T47D (cell line): Measurements from ENCODE around the gene MAOB.
"Not testable (repeated sequence)": the region's sequence is repeated elsewhere in the genome, so short reads cannot be mapped to it uniquely, and the experiment has no call there.

Source experiments
- DNase-seq, 2 experiments: peaks; one replicate each; pipeline versions ENCODE4 v3.0.0 to v3.0.0-alpha.2; 2011 to 2012; ENCODE audit warnings: low read depth in 1 of 2, low spot score in 1 of 2
- JUND ChIP-seq: IDR thresholded peaks from 2 replicates; pipeline ENCODE4 v1.6.1; 2012; ENCODE audit warnings: low read depth
- in situ Hi-C: cut with HindIII; loops from 2 replicates; pipeline ENCODE4 v1.10.0; 2016; ENCODE audit warnings: low sequenced_read_pairs, low pct_unique_long_range_greater_than_20kb

The MAOB gene

GRCh38 chrX:43882294-43882681, at the start of gene MAOB:
Gene MAOB, minus strand, starts transcription at chrX:43882450. Its CDS starts 151 bp downstream, at chrX:43882299.
- no peak for TF ChIP-seq JUND
- no peak for DNase-seq

GRCh38 chrX:43922032-43922431, 39.8 kb upstream of the MAOB start:
- in situ Hi-C loops, DNase-seq: not testable (repeated sequence)

More at GRCh38 chrX:43882294-43882681, at the start of gene MAOB:
- in situ Hi-C loops, result no loop called here

- in situ Hi-C loops, DNase-seq: not testable (repeated sequence)
Observed at GRCh38 chrX:43910772-43911171, 28.5 kb upstream of the MAOB start.

GRCh38 chrX:43910012-43910411, 27.8 kb upstream of the MAOB start:
- DNase-seq, result no peak
- no peak for TF ChIP-seq JUND

GRCh38 chrX:43909141-43909540, 26.9 kb upstream of the MAOB start:
- DNase-seq, result no peak
- in situ Hi-C loops, result no loop called here
- TF ChIP-seq JUND, result no peak

More at GRCh38 chrX:43910012-43910411, 27.8 kb upstream of the MAOB start:
- in situ Hi-C loops, result no loop called here

- TF ChIP-seq JUND, result no peak
- in situ Hi-C loops, result no loop called here
Observed at GRCh38 chrX:43899878-43900815, 17.9 kb upstream of the MAOB start.

GRCh38 chrX:43898406-43899035, 16.3 kb upstream of the MAOB start:
- no peak for TF ChIP-seq JUND
- no peak for DNase-seq
- in situ Hi-C loops, result no loop called here

More at GRCh38 chrX:43899878-43900815, 17.9 kb upstream of the MAOB start:
- no peak for DNase-seq

GRCh38 chrX:43897290-43897689, 15.0 kb upstream of the MAOB start:
- no peak for DNase-seq
- no peak for TF ChIP-seq JUND
- in situ Hi-C loops, result no loop called here

- in situ Hi-C loops, result no loop called here
- no peak for DNase-seq
- no peak for TF ChIP-seq JUND
Observed at GRCh38 chrX:43892336-43892870, 10.2 kb upstream of the MAOB start.

- DNase-seq, result no peak
- no peak for TF ChIP-seq JUND
- in situ Hi-C loops, result no loop called here
Observed at GRCh38 chrX:43885617-43886016, 3.4 kb upstream of the MAOB start.

- no peak for DNase-seq
- in situ Hi-C loops, result no loop called here
- no peak for TF ChIP-seq JUND
Observed at GRCh38 chrX:43881410-43882293, 598 bp downstream of the MAOB start.

- in situ Hi-C loops, result no loop called here
- no peak for DNase-seq
- no peak for TF ChIP-seq JUND
Observed at GRCh38 chrX:43880425-43880824, 1.8 kb downstream of the MAOB start.
